Stimulated activated memory B cell treated with anti-CD40 and anti-IgM and Interleukin-4, amounts not matched to agents 10 μg/mL and 1 μg/mL and 100 μg/mL, for 72 hours (primary cell): ENCODE data around the gene CSRNP3.

Experiments
- ATAC-seq: fragments of 150-1000 bp; cut with Tn5 transposase; 2 replicates; pipeline ENCODE4 v1.10.0; 2021
- H3K27ac Mint-ChIP-seq: one replicate; pipeline ENCODE4 v1.8.0; 2022; ENCODE audit warnings: mild to moderate bottlenecking, mixed read lengths
- H3K27me3 Mint-ChIP-seq: one replicate; pipeline ENCODE4 v1.8.0; 2022; ENCODE audit warnings: mixed read lengths
- H3K36me3 Mint-ChIP-seq: one replicate; pipeline ENCODE4 v1.8.0; 2022; ENCODE audit warnings: mixed read lengths
- H3K4me1 Mint-ChIP-seq: one replicate; pipeline ENCODE4 v1.8.0; 2022; ENCODE audit warnings: mixed read lengths
- H3K4me3 Mint-ChIP-seq: one replicate; pipeline ENCODE4 v1.8.0; 2022; ENCODE audit warnings: mild to moderate bottlenecking, moderate library complexity, mixed read lengths
- H3K9me3 Mint-ChIP-seq: one replicate; pipeline ENCODE4 v1.8.0; 2022; ENCODE audit warnings: mixed read lengths

The CSRNP3 gene

DNA sequence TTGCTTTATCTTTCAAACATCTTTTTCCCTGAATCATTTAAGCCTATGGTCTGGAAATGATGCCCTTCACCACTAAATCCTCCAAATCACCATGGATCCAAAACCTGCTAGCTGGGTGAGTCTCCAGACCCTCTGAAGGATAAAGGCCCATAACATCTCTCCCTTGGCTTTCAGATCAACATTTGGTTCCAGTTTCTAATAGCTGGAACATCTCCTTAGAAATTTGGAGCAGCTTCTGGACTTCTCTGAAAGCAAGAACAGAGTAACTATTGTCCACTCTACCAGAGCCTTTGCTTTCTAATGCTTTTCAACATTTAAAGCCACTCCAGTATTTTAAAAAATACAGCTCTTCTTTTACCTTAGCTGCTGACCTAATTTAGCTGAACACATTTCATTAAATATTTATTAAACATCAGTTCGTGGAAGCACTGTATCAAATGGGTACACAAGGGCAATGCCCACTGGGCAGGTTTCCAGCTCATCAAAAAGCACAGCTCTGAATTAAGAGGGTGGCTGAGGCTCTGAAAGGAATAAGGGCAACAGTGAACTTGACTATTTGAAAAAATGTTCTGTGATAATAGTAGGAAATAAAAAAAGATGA, 249.2 kb downstream of the CSRNP3 start:
- Mint-ChIP-seq H3K9me3 (no peaks in the 10 kb centered on the region), H3K36me3 (no peaks in the 10 kb centered on the region)

DNA sequence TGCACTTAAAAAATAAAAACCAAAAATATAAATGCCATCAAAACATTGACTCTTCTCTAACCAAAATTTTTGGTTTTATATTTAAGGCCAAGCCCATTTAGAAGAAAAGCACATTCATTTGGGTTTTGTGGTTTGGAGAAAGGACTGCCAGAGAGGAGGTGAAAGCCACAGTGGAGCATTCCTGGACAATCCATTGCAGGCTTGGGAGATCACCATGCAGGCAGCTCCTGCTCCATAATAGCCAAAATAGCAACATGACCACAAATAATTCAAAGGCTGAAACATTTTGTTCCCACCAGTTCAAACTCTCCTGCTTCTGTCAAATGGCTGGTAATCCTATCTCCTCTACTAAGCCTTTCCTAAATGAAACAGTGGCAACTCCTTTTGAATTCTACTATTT, 251.0 kb downstream of the CSRNP3 start:
- no peak for ATAC-seq
- H3K27me3 Mint-ChIP-seq, result peaks cover 25% of the 10 kb centered on the region
- no peaks in the 10 kb centered on the region for H3K4me1 Mint-ChIP-seq
- no peak overlapping the region for H3K27ac Mint-ChIP-seq
- H3K4me3 Mint-ChIP-seq, result no peak overlapping the region
- no peaks in the 10 kb centered on the region for H3K9me3 Mint-ChIP-seq
- H3K36me3 Mint-ChIP-seq, result no peaks in the 10 kb centered on the region

More for the DNA sequence above, 249.2 kb downstream of the CSRNP3 start:
- H3K4me3 Mint-ChIP-seq, result no peak overlapping the region
- no peaks in the 10 kb centered on the region for H3K4me1 Mint-ChIP-seq
- no peak overlapping the region for H3K27ac Mint-ChIP-seq
- H3K27me3 Mint-ChIP-seq, result peaks cover 25% of the 10 kb centered on the region
- ATAC-seq, result no peak

DNA sequence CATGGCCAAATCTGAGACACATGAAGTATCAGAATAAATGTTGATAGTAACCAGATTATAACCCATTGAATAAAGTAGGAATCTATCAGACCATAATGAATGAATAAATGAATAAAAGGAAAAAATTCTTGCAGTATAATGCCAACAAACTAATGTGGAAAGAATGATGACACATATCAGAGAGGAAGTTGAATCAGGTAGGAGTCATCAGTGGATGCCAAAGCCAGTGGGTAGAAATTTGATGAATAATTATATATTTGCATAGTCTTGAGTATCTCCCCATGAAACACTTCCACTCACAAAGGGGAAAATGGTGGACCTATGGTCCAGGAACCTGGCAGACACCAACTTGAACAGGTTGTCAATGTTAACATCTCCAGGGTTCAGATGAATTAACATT, 255.9 kb downstream of the CSRNP3 start:
- Mint-ChIP-seq H3K36me3 (no peaks in the 10 kb centered on the region), H3K9me3 (no peaks in the 10 kb centered on the region), H3K4me1 (peaks cover 12% of the 10 kb centered on the region), H3K27ac (no peak overlapping the region), H3K27me3 (peaks cover 18% of the 10 kb centered on the region), H3K4me3 (no peak overlapping the region)
- ATAC-seq, result no peak
